ENCODE results near the gene MAST2.

The MAST2 gene

DNA sequence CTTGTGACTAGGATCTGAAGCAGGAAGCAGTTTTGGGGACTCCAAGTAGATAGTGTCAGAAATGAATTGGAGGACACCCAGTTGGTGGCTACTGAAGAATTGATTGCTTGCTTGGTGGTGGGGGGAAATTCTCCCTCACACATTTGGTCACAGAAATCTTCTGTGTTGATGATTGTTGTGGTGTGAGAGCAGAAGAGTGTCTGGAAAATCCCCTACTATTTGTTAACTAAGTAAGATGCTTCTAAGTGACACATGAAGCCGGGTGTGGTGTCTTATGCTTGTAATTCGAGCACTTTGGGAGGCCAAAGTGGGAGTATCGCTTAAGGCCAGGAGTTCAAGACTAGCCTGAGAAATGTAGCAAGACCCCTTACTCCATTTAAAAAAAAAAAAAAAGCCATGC is 30.4 kb upstream of the MAST2 start:
- no peak overlapping the region for H3K9ac ChIP-seq (ENCODE audit: low read depth, low read length, poor library complexity, severe bottlenecking)
- H4K20me1 ChIP-seq (ENCODE audit: insufficient read depth, low read length, poor library complexity, severe bottlenecking) = no peaks in the 10 kb centered on the region
- H3K9me3 ChIP-seq (ENCODE audit: insufficient read depth, low read depth, low read length) = no peaks in the 10 kb centered on the region
- TF ChIP-seq CTCF (conservative IDR thresholded peaks at IDR 0.05; ENCODE audit: low read length) = no peak
- no peak for TF ChIP-seq EZH2phosphoT487 (IDR thresholded peaks at IDR 0.05; ENCODE audit: borderline replicate concordance)
- no peak overlapping the region for H3K4me2 ChIP-seq (ENCODE audit: low read depth, low read length, poor library complexity, severe bottlenecking)
- H3K36me3 ChIP-seq (ENCODE audit: insufficient read depth, low read length) = no peaks in the 10 kb centered on the region
- H3K9me2 ChIP-seq (replicated peaks; ENCODE audit: low read depth, low read length) = no peaks in the 10 kb centered on the region
- H2AFZ ChIP-seq (ENCODE audit: low read length) = 0 out of 2 replicates have a peak overlapping the region, but pooled peaks have one; percentile 35
- H3K27me3 ChIP-seq (ENCODE audit: insufficient read depth, low read length, poor library complexity, severe bottlenecking) = no peaks in the 10 kb centered on the region
- no peaks in the 10 kb centered on the region for H3K4me1 ChIP-seq (ENCODE audit: insufficient read depth, low read length, poor library complexity, severe bottlenecking)
- no peaks in the 10 kb centered on the region for H3F3A ChIP-seq (ENCODE audit: low read depth)
- H3K79me2 ChIP-seq (ENCODE audit: insufficient read depth, low read length) = no peaks in the 10 kb centered on the region
- no peak overlapping the region for H3K4me3 ChIP-seq (ENCODE audit: low read length, poor library complexity, severe bottlenecking)

DNA sequence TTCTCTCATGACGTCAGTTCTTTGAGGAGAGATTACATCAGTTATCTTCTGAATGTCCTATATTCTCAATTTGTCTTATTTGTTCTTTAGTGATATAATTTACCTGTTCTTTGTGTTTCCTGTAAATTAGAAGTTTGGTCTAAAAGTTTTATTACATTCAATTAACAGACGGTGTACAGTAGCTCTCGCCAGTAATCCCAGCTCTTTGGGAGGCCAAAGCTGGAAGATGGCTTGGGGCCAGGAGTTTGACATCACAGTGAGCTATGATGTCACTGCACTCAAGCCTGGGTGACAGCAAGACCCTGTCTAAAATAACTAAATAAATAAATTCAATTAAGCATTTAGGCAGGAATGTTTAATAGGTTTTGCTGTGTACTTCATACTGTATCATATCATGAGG is 27.6 kb upstream of the MAST2 start:
- H3K4me3 ChIP-seq (ENCODE audit: low read length, poor library complexity, severe bottlenecking) = no peak overlapping the region
- H2AFZ ChIP-seq (ENCODE audit: low read length) = no peak overlapping the region
- H3K9ac ChIP-seq (ENCODE audit: low read depth, low read length, poor library complexity, severe bottlenecking) = no peak overlapping the region
- H3K36me3 ChIP-seq (ENCODE audit: insufficient read depth, low read length) = no peaks in the 10 kb centered on the region
- no peaks in the 10 kb centered on the region for H3F3A ChIP-seq (ENCODE audit: low read depth)
- H3K27me3 ChIP-seq (ENCODE audit: insufficient read depth, low read length, poor library complexity, severe bottlenecking) = no peaks in the 10 kb centered on the region
- no peaks in the 10 kb centered on the region for H3K4me1 ChIP-seq (ENCODE audit: insufficient read depth, low read length, poor library complexity, severe bottlenecking)
- no peaks in the 10 kb centered on the region for H3K9me3 ChIP-seq (ENCODE audit: insufficient read depth, low read depth, low read length)
- no peaks in the 10 kb centered on the region for H4K20me1 ChIP-seq (ENCODE audit: insufficient read depth, low read length, poor library complexity, severe bottlenecking)
- no peaks in the 10 kb centered on the region for H3K9me2 ChIP-seq (replicated peaks; ENCODE audit: low read depth, low read length)
- TF ChIP-seq CTCF (conservative IDR thresholded peaks at IDR 0.05; ENCODE audit: low read length) (no peak), EZH2phosphoT487 (IDR thresholded peaks at IDR 0.05; ENCODE audit: borderline replicate concordance) (no peak)
- H3K4me2 ChIP-seq (ENCODE audit: low read depth, low read length, poor library complexity, severe bottlenecking) = no peak overlapping the region
- no peaks in the 10 kb centered on the region for H3K79me2 ChIP-seq (ENCODE audit: insufficient read depth, low read length)

DNA sequence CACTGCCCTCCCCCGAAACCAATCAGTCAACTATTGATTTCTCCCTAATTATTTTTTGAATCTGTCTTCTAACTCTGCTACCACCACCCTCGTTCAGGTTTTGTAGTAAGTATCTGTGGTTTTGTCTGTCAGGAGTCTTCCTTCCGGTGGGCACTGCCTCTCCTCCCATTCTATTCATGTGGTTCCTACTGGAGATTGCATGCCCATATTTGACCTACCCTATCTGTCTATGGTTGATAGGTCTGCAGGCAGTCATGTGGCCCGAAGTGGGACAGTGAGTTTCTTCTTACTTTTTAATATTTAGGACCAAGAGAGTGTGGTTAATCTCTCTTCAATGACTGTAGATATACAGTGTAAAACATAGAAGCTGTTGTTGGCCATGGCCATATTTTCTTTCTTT is 17.8 kb upstream of the MAST2 start:
- H3K4me2 ChIP-seq (ENCODE audit: low read depth, low read length, poor library complexity, severe bottlenecking) = peak overlapping the region; percentile 34
- peaks cover 5% of the 10 kb centered on the region for H3K4me1 ChIP-seq (ENCODE audit: insufficient read depth, low read length, poor library complexity, severe bottlenecking)
- H2AFZ ChIP-seq (ENCODE audit: low read length) = no peak overlapping the region

More for the DNA sequence above, 17.8 kb upstream of the MAST2 start:
- H3K9me3 ChIP-seq (ENCODE audit: insufficient read depth, low read depth, low read length) = no peaks in the 10 kb centered on the region
- H3K36me3 ChIP-seq (ENCODE audit: insufficient read depth, low read length) = no peaks in the 10 kb centered on the region
- TF ChIP-seq EZH2phosphoT487 (IDR thresholded peaks at IDR 0.05; ENCODE audit: borderline replicate concordance) = no peak
- TF ChIP-seq CTCF (conservative IDR thresholded peaks at IDR 0.05; ENCODE audit: low read length) = no peak
- H3K9ac ChIP-seq (ENCODE audit: low read depth, low read length, poor library complexity, severe bottlenecking) = no peak overlapping the region
- no peaks in the 10 kb centered on the region for H3K79me2 ChIP-seq (ENCODE audit: insufficient read depth, low read length)
- no peaks in the 10 kb centered on the region for H3F3A ChIP-seq (ENCODE audit: low read depth)
- peak overlapping the region; percentile 38 for H3K4me3 ChIP-seq (ENCODE audit: low read length, poor library complexity, severe bottlenecking)
- H3K27me3 ChIP-seq (ENCODE audit: insufficient read depth, low read length, poor library complexity, severe bottlenecking) = peaks cover 17% of the 10 kb centered on the region
- no peaks in the 10 kb centered on the region for H3K9me2 ChIP-seq (replicated peaks; ENCODE audit: low read depth, low read length)
- no peaks in the 10 kb centered on the region for H4K20me1 ChIP-seq (ENCODE audit: insufficient read depth, low read length, poor library complexity, severe bottlenecking)

Measured in Loucy (cell line).